NCI-H128 (cell line): ENCODE measurements around the gene RPL19.

Experiments
- DNase-seq: peaks from one replicate; lab custom pipeline; 2025; ENCODE audit not compliant: unreplicated experiment; lab: John Stamatoyannopoulos, UW

Gene RPL19

GRCh38 chr17:39171933-39172332, 28.1 kb upstream of the RPL19 start:
- DNase-seq: no peak

GRCh38 chr17:39173080-39173479, 27.0 kb upstream of the RPL19 start:
- DNase-seq: no peak

- DNase-seq: no peak
These were observed 26.4 kb upstream of the RPL19 start for GRCh38 chr17:39173526-39174274.

GRCh38 chr17:39174920-39175694, 25.0 kb upstream of the RPL19 start:
- DNase-seq: no peak

DNA sequence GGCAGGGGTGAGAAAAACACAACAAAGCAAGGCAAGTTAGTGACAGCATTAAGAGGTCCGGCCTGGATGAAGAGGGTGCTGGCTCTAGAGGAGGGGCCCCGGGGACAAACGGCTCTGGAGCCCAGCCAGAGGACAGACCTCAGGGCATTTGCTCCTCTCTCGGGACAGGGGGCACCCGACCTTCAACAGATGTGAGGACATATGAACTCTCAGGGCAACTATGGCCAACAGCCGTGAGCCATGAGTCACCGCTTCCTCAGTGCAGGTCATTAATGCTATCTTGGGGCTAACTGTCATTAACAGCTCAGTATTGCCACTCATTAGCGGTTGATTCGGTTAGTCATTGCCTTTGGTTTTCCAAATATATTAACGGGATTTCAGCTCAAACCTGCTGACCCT, 24.4 kb upstream of the RPL19 start:
- DNase-seq: no peak

- DNase-seq: no peak
These were observed 22.8 kb upstream of the RPL19 start for GRCh38 chr17:39177256-39177655.

DNA sequence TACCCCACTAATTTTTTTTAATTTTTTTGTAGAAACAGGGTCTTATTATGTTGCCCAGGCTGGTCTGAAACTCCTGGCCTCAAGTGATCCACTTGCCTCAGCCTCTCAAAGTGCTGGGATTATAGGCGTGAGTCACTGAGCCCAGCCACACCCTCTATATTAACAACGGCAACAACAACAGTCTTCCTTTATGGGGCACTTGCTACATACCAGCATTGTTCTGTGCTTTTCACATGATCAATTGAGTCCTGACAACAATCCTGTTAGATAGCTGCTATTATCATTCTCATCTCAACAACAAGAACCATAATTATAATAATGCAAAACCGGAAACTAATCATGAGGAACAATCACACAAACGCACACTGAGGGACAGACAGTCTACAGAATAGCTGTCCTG, 21.5 kb upstream of the RPL19 start:
- no peak for DNase-seq

- DNase-seq: no peak
These were observed 18.8 kb upstream of the RPL19 start for GRCh38 chr17:39181303-39181702.

DNA sequence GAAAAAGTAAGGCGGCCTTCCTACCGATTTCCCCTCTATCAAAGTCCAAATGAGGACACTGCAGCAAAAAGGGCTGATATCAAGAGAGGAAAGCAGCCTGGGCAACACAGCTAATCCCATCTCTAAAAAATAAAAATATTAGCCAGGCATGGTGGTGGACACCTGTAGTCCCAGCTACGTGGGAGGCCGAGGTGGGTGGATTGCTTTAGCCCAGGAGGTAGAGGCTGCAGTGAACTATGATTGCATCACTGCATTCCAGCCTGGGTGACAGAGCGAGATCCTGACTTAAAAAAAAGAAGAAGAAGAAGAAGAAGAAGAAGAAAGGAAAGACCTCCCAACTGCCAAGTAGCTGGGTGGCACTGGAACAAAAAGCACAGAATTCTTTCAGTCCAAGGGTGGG, 17.0 kb upstream of the RPL19 start:
- no peak for DNase-seq

DNA sequence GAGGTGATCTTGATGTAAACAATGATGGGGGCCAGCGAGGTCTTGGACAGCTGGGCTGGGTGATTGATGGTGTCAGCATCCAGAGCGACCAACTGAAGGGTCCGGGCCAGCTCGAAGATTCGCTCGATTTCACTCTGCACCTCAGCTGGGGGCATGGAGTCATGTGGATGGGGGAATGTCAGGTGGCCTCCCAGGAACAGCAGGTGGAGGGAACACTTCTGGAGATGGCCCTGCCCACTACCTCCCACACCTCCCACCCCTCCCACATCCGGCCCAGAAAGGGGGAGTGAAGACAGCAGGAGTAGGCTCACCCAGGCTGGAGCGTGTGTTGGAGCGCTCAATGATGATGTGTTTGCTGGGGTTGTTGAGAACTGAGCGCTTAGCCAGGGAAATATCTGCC, 16.4 kb upstream of the RPL19 start:
- no peak for DNase-seq

- DNase-seq: no peak
These were observed 13.5 kb upstream of the RPL19 start for GRCh38 chr17:39186481-39187002.

GRCh38 chr17:39187152-39187830, 12.8 kb upstream of the RPL19 start:
- DNase-seq: no peak

DNA sequence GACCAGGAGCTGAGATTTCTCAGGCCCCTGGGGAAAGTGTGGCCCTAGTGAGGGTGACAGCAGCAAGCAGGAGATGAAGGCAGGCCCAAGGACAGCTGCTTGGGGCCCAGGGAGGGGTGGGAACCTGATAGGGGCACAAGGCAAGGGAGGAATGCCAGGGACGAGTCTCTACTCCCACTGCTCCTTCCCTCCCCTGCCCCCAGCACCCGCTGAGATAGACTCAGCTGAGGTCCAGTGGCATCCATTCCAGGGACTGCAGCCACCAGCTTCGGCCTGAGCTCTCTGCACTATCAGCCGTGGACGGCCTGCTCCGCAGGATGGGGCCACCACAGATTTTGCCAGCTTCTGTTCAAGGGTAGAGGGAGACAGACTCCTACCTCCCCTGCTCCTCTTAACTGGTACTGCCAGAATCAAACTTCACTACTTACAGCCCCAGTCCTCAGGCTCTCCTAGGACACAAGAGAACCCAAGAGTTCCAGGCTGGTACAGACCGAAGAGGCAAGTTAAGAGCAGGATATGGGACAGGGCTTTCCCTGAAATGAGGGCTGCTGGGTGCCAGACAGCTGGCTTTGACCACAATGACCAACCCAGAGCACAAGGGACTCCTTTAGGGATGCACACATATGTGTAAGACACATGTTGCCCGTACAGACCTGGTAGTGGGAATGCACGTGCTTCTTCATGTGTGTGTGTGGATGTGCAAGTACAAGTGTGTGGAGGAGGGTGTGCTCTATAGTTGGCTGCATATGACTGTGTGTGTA, 8.2 kb upstream of the RPL19 start:
- no peak for DNase-seq

DNA sequence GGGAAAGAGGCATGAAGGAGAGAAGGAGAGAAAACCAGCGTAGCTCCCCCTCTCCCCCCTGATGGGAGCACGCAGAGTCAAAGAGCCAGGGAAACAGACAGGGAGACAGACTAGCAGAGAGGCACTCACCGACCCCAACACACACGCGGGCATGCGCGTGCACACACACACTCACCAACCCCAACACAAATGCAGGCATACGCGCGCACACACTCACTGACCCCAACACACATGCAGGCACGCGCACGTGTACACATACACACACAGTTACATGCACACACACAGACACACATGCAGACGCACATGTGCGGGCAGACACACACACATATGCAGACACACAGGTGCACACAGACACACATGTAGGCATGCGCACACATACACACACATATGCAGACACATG, 7.2 kb upstream of the RPL19 start:
- DNase-seq: no peak

- no peak for DNase-seq
These were observed 6.7 kb upstream of the RPL19 start for GRCh38 chr17:39193346-39193745.

GRCh38 chr17:39194089-39194984, 5.7 kb upstream of the RPL19 start:
- no peak for DNase-seq

GRCh38 chr17:39194985-39195524, 5.0 kb upstream of the RPL19 start:
- no peak for DNase-seq

GRCh38 chr17:39195568-39196160, 4.4 kb upstream of the RPL19 start:
- no peak for DNase-seq

- no peak for DNase-seq
These were observed 3.8 kb upstream of the RPL19 start for GRCh38 chr17:39196241-39196807.
